Glutamatergic neuron (in vitro differentiated cells): ENCODE results near the gene TIAM2. TPM values are rescaled to one million over a fixed set of nuclear protein-coding genes. Genes with fewer than 3 reads are reported as not detected.
A peak's percentile ranks its signal among the peaks of the same experiment; 100 is the strongest.

Experiments used
- DNase-seq: peaks from one replicate; pipeline ENCODE4 v3.0.0; 2022
- H3K27ac Mint-ChIP-seq: one replicate; pipeline ENCODE4 v1.8.0; 2020; ENCODE audit warnings: mild to moderate bottlenecking, mixed read lengths, inconsistent platforms; ENCODE audit not compliant: unreplicated experiment
- H3K27me3 Mint-ChIP-seq: one replicate; pipeline ENCODE4 v1.8.0; 2020; ENCODE audit warnings: mild to moderate bottlenecking, moderate library complexity, mixed read lengths, inconsistent platforms; ENCODE audit not compliant: unreplicated experiment
- H3K36me3 Mint-ChIP-seq: one replicate; pipeline ENCODE4 v1.8.0; 2020; ENCODE audit warnings: mild to moderate bottlenecking, mixed read lengths, inconsistent platforms; ENCODE audit not compliant: unreplicated experiment
- H3K4me1 Mint-ChIP-seq: one replicate; pipeline ENCODE4 v1.8.0; 2020; ENCODE audit warnings: mild to moderate bottlenecking, low read depth, mixed read lengths, inconsistent platforms; ENCODE audit not compliant: unreplicated experiment
- H3K4me3 Mint-ChIP-seq: one replicate; pipeline ENCODE4 v1.8.0; 2020; ENCODE audit warnings: mild to moderate bottlenecking, mixed read lengths, inconsistent platforms; ENCODE audit not compliant: unreplicated experiment
- H3K9me3 Mint-ChIP-seq: one replicate; pipeline ENCODE4 v1.8.0; 2020; ENCODE audit warnings: mild to moderate bottlenecking, moderate library complexity, mixed read lengths, inconsistent platforms; ENCODE audit not compliant: unreplicated experiment
- CTCF ChIP-seq: fragments of 200-600 bp; sonication (generic); IDR thresholded peaks from one replicate; pipeline ENCODE4 v1.5.0; 2021; ENCODE audit not compliant: partially characterized antibody, unreplicated experiment
- total RNA-seq: library from RNA; stranded (reverse); fragmentation: NEBNext Ultra II Directional; extraction: Animal tissue kit (Norgen Biotek cat#: 25700); gene quantifications from one replicate; pipeline ENCODE4 v1.2.1, GENCODE V29; 2021; ENCODE audit not compliant: unreplicated experiment

Gene TIAM2
- total RNA-seq, 1 donor from 2014 or later = 113 TPM

- Mint-ChIP-seq H3K36me3 (peaks cover 32% of the 10 kb centered on the region), H3K27ac (no peak overlapping the region), H3K4me3 (no peak overlapping the region), H3K9me3 (peaks cover 23% of the 10 kb centered on the region), H3K4me1 (peaks cover 11% of the 10 kb centered on the region), H3K27me3 (peaks cover 13% of the 10 kb centered on the region)
- no peak for DNase-seq
- TF ChIP-seq CTCF = no peak
These were observed 239.1 kb downstream of the TIAM2 start for GRCh38 chr6:155234167-155234566.

- TF ChIP-seq CTCF = no peak
- Mint-ChIP-seq H3K27me3 (peaks cover 13% of the 10 kb centered on the region), H3K4me3 (no peak overlapping the region), H3K4me1 (peaks cover 11% of the 10 kb centered on the region), H3K9me3 (peaks cover 23% of the 10 kb centered on the region), H3K27ac (peak overlapping the region; percentile 70), H3K36me3 (peaks cover 32% of the 10 kb centered on the region)
- DNase-seq = no peak
These were observed 239.6 kb downstream of the TIAM2 start for GRCh38 chr6:155234687-155235086.

- Mint-ChIP-seq H3K9me3 (peaks cover 24% of the 10 kb centered on the region), H3K4me1 (peaks cover 14% of the 10 kb centered on the region), H3K36me3 (peaks cover 35% of the 10 kb centered on the region), H3K4me3 (no peak overlapping the region), H3K27ac (peak overlapping the region; percentile 70), H3K27me3 (peaks cover 10% of the 10 kb centered on the region)
- no peak for DNase-seq
- TF ChIP-seq CTCF = no peak
These were observed 240.0 kb downstream of the TIAM2 start for GRCh38 chr6:155235087-155235486.

GRCh38 chr6:155237613-155238012, 242.5 kb downstream of the TIAM2 start:
- H3K27ac Mint-ChIP-seq = no peak overlapping the region
- DNase-seq = no peak
- H3K36me3 Mint-ChIP-seq = peaks cover 38% of the 10 kb centered on the region
- peaks cover 3% of the 10 kb centered on the region for H3K27me3 Mint-ChIP-seq
- peaks cover 25% of the 10 kb centered on the region for H3K9me3 Mint-ChIP-seq
- H3K4me1 Mint-ChIP-seq = peaks cover 13% of the 10 kb centered on the region
- TF ChIP-seq CTCF = no peak
- H3K4me3 Mint-ChIP-seq = no peak overlapping the region

- H3K36me3 Mint-ChIP-seq = peaks cover 36% of the 10 kb centered on the region
- peaks cover 8% of the 10 kb centered on the region for H3K4me1 Mint-ChIP-seq
- TF ChIP-seq CTCF = no peak
- H3K9me3 Mint-ChIP-seq = peaks cover 17% of the 10 kb centered on the region
- H3K27ac Mint-ChIP-seq = no peak overlapping the region
- no peak for DNase-seq
- peaks cover 3% of the 10 kb centered on the region for H3K27me3 Mint-ChIP-seq
- no peak overlapping the region for H3K4me3 Mint-ChIP-seq
These were observed 245.9 kb downstream of the TIAM2 start for GRCh38 chr6:155240905-155241600.
